B cell (primary cell): ENCODE measurements around the gene LZIC.

Experiments
- CTCF ChIP-seq: fragments of 200-600 bp; IDR thresholded peaks from one replicate; pipeline ENCODE4 v1.8.0; 2022; ENCODE audit warnings: antibody characterized with exemption, mild to moderate bottlenecking
- EZH2 ChIP-seq: IDR thresholded peaks from 2 replicates; pipeline ENCODE4 v1.6.1; 2012; ENCODE audit warnings: borderline replicate concordance, low read depth, mild to moderate bottlenecking, moderate library complexity, low read length; ENCODE audit not compliant: insufficient read depth, poor library complexity, severe bottlenecking

DNA sequence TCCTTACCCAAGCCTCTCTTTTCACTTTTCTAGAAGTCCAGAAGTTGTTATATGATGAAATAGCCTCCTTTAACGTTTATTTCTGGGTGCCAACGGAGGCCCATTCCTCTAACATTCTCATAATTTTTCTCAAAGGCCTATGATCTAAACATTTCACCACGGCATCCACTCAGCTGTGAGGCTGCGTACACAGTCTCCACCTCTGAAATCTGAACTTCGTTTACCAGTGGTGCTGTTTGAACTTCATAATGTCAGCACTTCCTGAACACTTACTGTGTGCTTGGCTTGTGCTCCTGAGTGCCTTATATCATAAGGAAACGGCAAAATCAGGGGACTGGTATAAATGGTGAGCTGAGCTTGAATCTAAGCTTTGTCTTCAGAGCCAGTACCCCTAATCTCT lies 41.8 kb upstream of the LZIC start:
- TF ChIP-seq CTCF (no peak), EZH2 (no peak)
